ENCODE measurements around the gene LPXN.

DNA sequence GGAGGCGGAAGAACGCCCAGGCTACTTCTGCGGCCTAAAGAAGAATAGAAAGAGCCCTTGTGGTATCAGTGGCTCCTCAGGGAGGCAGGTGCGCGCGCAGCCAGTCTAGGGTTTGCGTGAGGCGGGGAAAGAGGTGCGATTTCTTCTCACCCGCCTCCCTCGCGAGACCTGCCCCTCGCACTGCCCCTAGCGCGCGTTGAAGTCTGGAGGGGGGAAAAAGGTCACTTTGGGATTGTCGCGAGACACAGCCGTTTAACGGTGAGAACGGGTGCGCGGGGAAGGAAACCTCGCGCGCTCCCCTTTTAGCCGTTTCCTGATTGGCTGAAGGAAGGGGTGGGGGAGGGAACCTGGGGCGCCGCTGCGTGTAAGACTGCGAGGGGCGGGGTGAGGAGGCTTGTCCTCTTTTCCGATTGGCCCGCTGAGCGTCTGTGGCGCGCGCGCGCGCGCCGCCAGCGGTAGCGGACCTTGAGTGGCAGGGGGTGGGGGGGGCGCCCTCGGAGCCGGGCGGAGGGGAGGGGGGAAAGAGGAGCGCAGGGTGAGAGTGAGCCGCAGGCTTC is 3.1 kb upstream of the LPXN start, which contains the start of gene ZFP91:
- TF ChIP-seq, protein P1, sequence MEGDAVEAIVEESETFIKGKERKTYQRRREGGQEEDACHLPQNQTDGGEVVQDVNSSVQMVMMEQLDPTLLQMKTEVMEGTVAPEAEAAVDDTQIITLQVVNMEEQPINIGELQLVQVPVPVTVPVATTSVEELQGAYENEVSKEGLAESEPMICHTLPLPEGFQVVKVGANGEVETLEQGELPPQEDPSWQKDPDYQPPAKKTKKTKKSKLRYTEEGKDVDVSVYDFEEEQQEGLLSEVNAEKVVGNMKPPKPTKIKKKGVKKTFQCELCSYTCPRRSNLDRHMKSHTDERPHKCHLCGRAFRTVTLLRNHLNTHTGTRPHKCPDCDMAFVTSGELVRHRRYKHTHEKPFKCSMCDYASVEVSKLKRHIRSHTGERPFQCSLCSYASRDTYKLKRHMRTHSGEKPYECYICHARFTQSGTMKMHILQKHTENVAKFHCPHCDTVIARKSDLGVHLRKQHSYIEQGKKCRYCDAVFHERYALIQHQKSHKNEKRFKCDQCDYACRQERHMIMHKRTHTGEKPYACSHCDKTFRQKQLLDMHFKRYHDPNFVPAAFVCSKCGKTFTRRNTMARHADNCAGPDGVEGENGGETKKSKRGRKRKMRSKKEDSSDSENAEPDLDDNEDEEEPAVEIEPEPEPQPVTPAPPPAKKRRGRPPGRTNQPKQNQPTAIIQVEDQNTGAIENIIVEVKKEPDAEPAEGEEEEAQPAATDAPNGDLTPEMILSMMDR (IDR thresholded peaks at IDR 0.05) = peak in 1 of 4 experiments; percentile 26
- TF ChIP-seq POLR2A (IDR thresholded peaks at IDR 0.05) = peak; percentile 57 to 67
- peak; percentile 56 for TF ChIP-seq POLR2AphosphoS5 (IDR thresholded peaks at IDR 0.05)
- no peak for TF ChIP-seq EP300 (IDR thresholded peaks at IDR 0.05)

Data from gastroesophageal sphincter (tissue), 3 donors.